ENCODE data around the gene TRIM65.

The TRIM65 gene

GRCh38 chr17:75937652-75938051 is 40.9 kb upstream of the TRIM65 start:
- TF ChIP-seq CTCF (conservative IDR thresholded peaks at IDR 0.05; ENCODE audit: control insufficient read depth, insufficient read depth, low read depth, low read length), result no peak
- no peak for DNase-seq (ENCODE audit: low read depth)
- no peak overlapping the region for H3K4me3 ChIP-seq (ENCODE audit: control insufficient read depth, low read depth, low read length)

- TF ChIP-seq CTCF (conservative IDR thresholded peaks at IDR 0.05; ENCODE audit: control insufficient read depth, insufficient read depth, low read depth, low read length), result no peak
- H3K4me3 ChIP-seq (ENCODE audit: control insufficient read depth, low read depth, low read length), result no peak overlapping the region
- DNase-seq (ENCODE audit: low read depth), result peak; percentile 47
These were observed 37.1 kb upstream of the TRIM65 start for GRCh38 chr17:75933808-75934207.

- DNase-seq (ENCODE audit: low read depth), result no peak
- H3K4me3 ChIP-seq (ENCODE audit: control insufficient read depth, low read depth, low read length), result no peak overlapping the region
- no peak for TF ChIP-seq CTCF (conservative IDR thresholded peaks at IDR 0.05; ENCODE audit: control insufficient read depth, insufficient read depth, low read depth, low read length)
These were observed 36.1 kb upstream of the TRIM65 start for GRCh38 chr17:75932852-75933251.

- TF ChIP-seq CTCF (conservative IDR thresholded peaks at IDR 0.05; ENCODE audit: control insufficient read depth, insufficient read depth, low read depth, low read length), result no peak
- H3K4me3 ChIP-seq (ENCODE audit: control insufficient read depth, low read depth, low read length), result no peak overlapping the region
- no peak for DNase-seq (ENCODE audit: low read depth)
These were observed 34.3 kb upstream of the TRIM65 start for GRCh38 chr17:75931062-75931461.

- TF ChIP-seq CTCF (conservative IDR thresholded peaks at IDR 0.05; ENCODE audit: control insufficient read depth, insufficient read depth, low read depth, low read length), result peak; percentile 47
- H3K4me3 ChIP-seq (ENCODE audit: control insufficient read depth, low read depth, low read length), result no peak overlapping the region
- peak; percentile 23 for DNase-seq (ENCODE audit: low read depth)
These were observed 30.7 kb upstream of the TRIM65 start for GRCh38 chr17:75927286-75927922.

GRCh38 chr17:75926456-75926855 is 29.7 kb upstream of the TRIM65 start:
- no peak overlapping the region for H3K4me3 ChIP-seq (ENCODE audit: control insufficient read depth, low read depth, low read length)
- DNase-seq (ENCODE audit: low read depth), result no peak
- no peak for TF ChIP-seq CTCF (conservative IDR thresholded peaks at IDR 0.05; ENCODE audit: control insufficient read depth, insufficient read depth, low read depth, low read length)

- no peak for TF ChIP-seq CTCF (conservative IDR thresholded peaks at IDR 0.05; ENCODE audit: control insufficient read depth, insufficient read depth, low read depth, low read length)
- no peak for DNase-seq (ENCODE audit: low read depth)
- no peak overlapping the region for H3K4me3 ChIP-seq (ENCODE audit: control insufficient read depth, low read depth, low read length)
These were observed 29.2 kb upstream of the TRIM65 start for GRCh38 chr17:75925912-75926311.
